Adipocyte (in vitro differentiated cells): ENCODE measurements around the gene KCNIP4.
"Not testable (repeated sequence)": the region's sequence is repeated elsewhere in the genome, so short reads cannot be mapped to it uniquely, and the experiment has no call there.

ENCODE experiments used
- DNase-seq: peaks from one replicate; pipeline ENCODE4 v3.0.0-alpha.2; 2015; ENCODE audit warnings: low read depth
- H3K27me3 ChIP-seq: replicated peaks from 2 replicates; pipeline ENCODE4 v1.7.0; 2013; ENCODE audit warnings: mild to moderate bottlenecking, low read length, moderate library complexity; ENCODE audit not compliant: control insufficient read depth, insufficient read depth
- H3K36me3 ChIP-seq: 2 replicates; pipeline ENCODE4 v1.7.0; 2013; ENCODE audit warnings: low read length, mild to moderate bottlenecking, moderate library complexity; ENCODE audit not compliant: control insufficient read depth, insufficient read depth, severe bottlenecking
- H3K4me1 ChIP-seq: 2 replicates; pipeline ENCODE4 v1.7.0; 2013; ENCODE audit warnings: mild to moderate bottlenecking, low read length, moderate library complexity; ENCODE audit not compliant: control insufficient read depth, insufficient read depth
- H3K4me3 ChIP-seq: 2 replicates; pipeline ENCODE4 v1.7.0; 2013; ENCODE audit warnings: mild to moderate bottlenecking, low read length, moderate library complexity
- H3K9ac ChIP-seq: 2 replicates; pipeline ENCODE4 v1.7.0; 2013; ENCODE audit warnings: mild to moderate bottlenecking, low read length, moderate library complexity
- H3K9me3 ChIP-seq: 2 replicates; pipeline ENCODE4 v1.7.0; 2013; ENCODE audit warnings: mild to moderate bottlenecking, low read length, moderate library complexity; ENCODE audit not compliant: control insufficient read depth

The KCNIP4 gene

DNA sequence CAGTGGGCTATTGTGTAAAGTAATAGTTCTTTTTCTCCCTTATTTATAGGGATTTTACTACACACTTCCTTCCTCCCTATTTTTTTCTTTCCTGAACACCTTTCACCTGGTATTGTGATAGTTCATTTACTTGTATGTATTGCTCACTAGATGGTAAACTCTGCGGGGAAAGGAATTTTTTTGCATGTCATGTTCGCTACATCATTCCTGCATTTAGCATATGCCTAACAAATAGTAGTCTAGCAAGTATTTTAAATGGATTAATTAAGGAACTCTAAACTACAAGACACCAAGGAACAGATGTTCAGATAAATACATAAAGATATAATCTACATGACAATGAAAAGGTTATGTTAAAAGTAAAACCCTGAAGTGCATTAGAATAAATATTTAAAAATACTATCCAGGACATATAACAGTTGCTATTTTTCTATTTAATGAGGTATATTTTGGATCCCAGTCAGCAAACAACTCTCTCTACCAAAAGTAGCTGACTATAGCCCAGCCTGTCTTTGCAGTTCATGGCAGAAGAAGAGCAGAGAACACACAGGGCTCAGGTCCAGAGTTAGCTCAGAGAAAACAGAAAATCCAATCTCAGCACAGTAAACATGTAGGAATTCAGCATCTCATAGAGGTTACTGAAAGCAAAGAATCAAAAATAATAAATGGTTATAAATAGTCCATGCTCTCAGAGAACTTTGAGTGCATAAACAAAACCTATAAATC is 1160.5 kb downstream of the KCNIP4 start:
- Histone ChIP-seq H3K36me3 (no peaks in the 10 kb centered on the region), H3K27me3 (no peaks in the 10 kb centered on the region), H3K4me3 (no peak overlapping the region), H3K9me3 (peaks cover 9% of the 10 kb centered on the region), H3K9ac (no peak overlapping the region), H3K4me1 (no peaks in the 10 kb centered on the region)
- DNase-seq: no peak

DNA sequence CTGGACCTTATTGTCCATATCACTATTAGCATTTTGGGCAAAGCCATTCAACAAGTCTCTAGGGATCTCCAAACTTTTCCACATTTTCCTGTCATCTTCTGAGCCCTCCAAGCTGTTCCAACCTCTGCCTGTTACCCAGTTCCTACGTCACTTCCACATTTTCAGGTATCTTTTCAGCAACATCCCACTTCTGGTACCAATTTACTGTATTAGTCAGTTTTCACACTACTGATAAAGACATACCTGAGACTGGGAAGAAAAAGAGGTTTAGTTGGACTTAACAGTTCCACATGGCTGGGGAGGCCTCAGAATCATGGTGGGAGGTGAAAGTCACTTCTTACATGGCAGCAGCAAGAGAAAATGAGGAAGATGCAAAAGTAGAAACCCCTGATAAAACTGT is 1165.4 kb downstream of the KCNIP4 start:
- H3K9me3 ChIP-seq: peaks cover 21% of the 10 kb centered on the region
- not testable (repeated sequence) for H3K27me3 ChIP-seq, DNase-seq, H3K4me1 ChIP-seq, H3K4me3 ChIP-seq, H3K9ac ChIP-seq, H3K36me3 ChIP-seq

DNA sequence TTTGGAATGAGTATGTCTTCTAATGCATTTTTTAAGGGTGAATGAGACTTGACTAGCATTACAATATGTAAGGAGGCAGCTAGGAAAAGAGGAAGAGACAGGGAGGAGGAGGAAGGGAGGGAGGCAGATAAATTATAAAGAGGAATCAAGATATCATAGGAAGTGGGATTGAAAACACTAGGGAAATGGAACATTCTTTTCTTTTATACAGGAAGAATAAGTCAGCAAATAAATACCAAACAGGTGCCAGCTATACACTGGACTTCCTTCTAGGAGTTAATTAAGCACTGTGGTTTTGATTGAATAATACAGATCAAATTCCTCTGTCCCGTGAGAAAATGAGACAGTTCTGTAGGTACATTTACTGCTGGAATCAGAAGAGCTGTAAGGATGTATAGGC is 1169.7 kb downstream of the KCNIP4 start:
- Histone ChIP-seq H3K4me1 (no peaks in the 10 kb centered on the region), H3K4me3 (no peak overlapping the region), H3K9ac (no peak overlapping the region), H3K27me3 (no peaks in the 10 kb centered on the region), H3K36me3 (no peaks in the 10 kb centered on the region), H3K9me3 (peaks cover 15% of the 10 kb centered on the region)
- DNase-seq: no peak

DNA sequence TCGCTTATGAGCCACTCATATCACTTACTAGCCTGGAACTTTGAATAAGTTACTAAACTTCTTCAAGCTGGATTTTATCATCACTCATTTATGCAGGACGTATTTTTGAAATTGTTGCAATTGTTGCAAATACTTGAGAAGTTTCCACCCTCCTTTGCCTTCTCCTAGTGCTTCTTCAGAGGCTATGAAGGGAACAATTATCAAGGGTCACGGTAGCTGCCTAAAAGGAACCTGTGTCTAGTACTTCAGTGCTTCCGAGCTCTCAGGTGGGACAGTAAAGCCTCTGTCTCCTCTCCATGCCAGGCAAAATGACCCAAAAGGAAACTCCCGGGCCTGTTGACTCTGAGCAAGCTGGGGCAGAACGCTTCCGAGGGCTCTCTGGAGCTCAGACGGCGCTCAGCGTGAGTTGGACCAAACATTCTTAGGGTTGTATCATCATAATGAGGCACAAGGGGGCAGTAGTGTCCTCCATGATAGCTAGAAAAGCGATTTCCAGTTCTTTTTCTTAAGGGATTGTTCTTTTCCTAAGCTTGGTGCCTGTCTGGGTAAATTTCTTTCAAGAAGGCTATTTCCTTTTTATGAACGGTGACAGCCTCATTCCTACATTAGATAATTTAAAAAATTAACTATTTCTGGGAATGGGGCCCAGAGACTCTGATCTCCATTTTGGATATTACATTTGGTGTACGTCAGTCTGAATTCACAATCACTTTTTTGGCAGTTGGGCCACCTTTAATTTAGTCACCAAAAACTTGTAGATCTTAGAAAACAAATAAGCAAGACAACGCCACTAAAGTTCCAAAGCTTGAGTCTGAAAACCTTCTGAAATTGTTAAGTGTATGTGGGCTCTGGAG is 1175.2 kb downstream of the KCNIP4 start:
- H3K27me3 ChIP-seq: no peaks in the 10 kb centered on the region
- no peak overlapping the region for H3K9ac ChIP-seq
- H3K4me1 ChIP-seq: no peaks in the 10 kb centered on the region
- DNase-seq: peak; percentile 81
- H3K4me3 ChIP-seq: no peak overlapping the region
- no peaks in the 10 kb centered on the region for H3K9me3 ChIP-seq
- no peaks in the 10 kb centered on the region for H3K36me3 ChIP-seq

DNA sequence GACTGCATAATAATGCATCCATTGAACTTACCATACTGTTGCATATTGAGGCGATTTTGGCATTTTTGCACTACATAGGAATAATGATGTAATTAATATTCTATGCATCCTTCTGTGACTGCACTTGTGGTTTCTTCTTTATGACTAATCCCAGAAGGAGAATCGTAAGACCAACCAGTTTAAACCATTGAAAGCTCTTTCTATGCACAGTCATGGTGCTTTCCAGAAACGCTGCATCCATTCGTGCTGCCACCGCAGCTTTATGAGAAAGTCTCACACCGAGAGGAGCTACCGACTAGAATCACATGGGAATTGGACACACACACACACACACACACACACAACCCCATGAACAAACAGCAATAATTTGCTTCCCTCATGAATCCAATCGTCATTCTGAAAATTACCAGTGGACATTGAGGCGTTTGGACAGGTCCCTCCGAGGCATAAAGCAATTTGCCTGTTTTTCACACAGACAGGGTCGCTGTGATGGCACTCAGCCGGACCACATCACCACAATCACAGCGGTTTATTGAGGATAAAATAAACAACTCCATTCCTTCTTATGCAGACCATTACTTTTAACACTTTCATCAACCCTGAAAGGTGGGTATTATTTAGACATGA is 1184.1 kb downstream of the KCNIP4 start:
- DNase-seq: no peak
- no peaks in the 10 kb centered on the region for H3K36me3 ChIP-seq

DNA sequence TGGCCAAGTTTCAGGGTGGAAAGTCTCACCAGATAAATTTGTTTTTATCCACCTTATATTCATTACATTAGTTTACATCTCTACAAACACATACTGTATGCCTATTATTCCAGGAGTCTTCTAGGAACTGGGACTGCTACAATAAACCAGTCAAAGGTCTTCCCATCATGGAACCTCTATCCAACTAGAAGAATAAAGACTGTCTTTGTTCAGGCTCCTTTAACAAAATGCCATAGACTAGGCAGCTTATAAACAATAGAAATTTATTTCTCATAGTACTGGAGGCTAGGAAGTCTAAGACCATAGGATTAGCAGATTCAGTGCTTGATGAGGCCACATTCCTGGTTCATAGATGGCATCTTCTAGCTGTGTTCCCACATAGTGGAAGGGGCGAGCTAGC is 1186.7 kb downstream of the KCNIP4 start:
- DNase-seq: no peak
- Histone ChIP-seq H3K4me3 (no peak overlapping the region), H3K9ac (no peak overlapping the region), H3K4me1 (no peaks in the 10 kb centered on the region), H3K9me3 (no peaks in the 10 kb centered on the region), H3K27me3 (no peaks in the 10 kb centered on the region), H3K36me3 (no peaks in the 10 kb centered on the region)

More for the DNA sequence above, 1184.1 kb downstream of the KCNIP4 start:
- H3K27me3 ChIP-seq: no peaks in the 10 kb centered on the region
- no peaks in the 10 kb centered on the region for H3K9me3 ChIP-seq
- H3K9ac ChIP-seq: no peak overlapping the region
- H3K4me3 ChIP-seq: no peak overlapping the region
- no peaks in the 10 kb centered on the region for H3K4me1 ChIP-seq

DNA sequence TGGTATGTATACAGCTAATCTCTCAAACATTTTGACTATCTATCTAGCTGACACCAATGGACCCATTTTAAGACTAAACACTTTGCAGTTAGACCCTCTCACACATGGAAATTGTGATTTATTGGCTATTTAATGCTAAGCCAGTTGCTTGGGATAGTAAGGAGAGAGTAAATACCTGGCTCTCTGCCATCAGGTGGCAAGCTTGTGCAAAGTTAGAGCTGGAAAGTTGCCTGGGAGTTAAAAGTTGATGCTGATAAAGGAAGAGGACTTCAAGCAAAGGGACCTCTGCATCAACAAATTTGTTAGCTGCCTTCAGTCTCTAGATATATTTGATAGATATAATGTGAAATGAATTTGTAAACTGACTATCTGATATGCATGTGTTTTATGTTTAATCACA is 1187.2 kb downstream of the KCNIP4 start:
- DNase-seq: no peak
- Histone ChIP-seq H3K36me3 (no peaks in the 10 kb centered on the region), H3K9me3 (no peaks in the 10 kb centered on the region), H3K9ac (no peak overlapping the region), H3K4me3 (no peak overlapping the region), H3K4me1 (no peaks in the 10 kb centered on the region), H3K27me3 (no peaks in the 10 kb centered on the region)

DNA sequence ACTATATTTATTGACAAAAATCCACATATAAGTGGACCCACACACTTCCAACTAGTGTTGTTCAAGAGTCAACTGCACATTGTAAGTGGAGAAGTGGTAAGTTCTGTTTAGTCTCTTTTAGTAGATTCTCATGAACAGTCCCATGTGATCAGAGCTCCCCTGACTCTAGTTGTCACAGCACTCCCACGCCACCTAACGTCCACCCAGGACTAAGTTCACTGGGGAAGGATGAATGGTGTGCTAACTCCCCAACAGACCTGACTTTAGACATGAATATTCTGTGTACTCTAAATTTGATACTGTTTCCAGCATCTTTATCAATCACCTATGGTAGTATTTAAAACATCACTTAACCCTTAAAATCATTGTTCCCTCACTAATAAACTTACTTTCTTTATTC is 1188.5 kb downstream of the KCNIP4 start:
- Histone ChIP-seq H3K9ac (no peak overlapping the region), H3K27me3 (no peaks in the 10 kb centered on the region), H3K4me3 (no peak overlapping the region), H3K36me3 (no peaks in the 10 kb centered on the region), H3K9me3 (no peaks in the 10 kb centered on the region), H3K4me1 (no peaks in the 10 kb centered on the region)
- no peak for DNase-seq

DNA sequence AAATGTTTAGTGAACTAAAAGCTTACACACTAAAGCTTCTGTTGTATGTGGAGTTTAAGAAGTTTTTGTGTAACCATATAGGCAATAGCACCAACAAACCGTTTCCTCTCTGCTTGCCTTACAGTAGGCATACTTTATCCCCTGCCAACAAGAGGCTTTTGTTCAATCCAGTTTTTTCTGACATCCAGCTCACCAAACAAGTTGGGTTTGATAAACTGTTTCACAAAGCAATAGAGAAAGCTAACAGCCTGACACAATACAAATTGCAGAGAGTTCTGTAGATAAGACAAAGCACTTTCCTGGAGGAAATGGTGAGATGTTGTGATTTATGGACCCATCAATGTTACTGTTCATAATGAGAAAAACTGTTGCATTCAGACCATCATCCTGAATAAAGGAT is 1194.5 kb downstream of the KCNIP4 start:
- Histone ChIP-seq H3K9ac (no peak overlapping the region), H3K4me3 (no peak overlapping the region), H3K36me3 (peaks cover 4% of the 10 kb centered on the region), H3K4me1 (no peaks in the 10 kb centered on the region), H3K9me3 (no peaks in the 10 kb centered on the region), H3K27me3 (no peaks in the 10 kb centered on the region)
- DNase-seq: no peak

DNA sequence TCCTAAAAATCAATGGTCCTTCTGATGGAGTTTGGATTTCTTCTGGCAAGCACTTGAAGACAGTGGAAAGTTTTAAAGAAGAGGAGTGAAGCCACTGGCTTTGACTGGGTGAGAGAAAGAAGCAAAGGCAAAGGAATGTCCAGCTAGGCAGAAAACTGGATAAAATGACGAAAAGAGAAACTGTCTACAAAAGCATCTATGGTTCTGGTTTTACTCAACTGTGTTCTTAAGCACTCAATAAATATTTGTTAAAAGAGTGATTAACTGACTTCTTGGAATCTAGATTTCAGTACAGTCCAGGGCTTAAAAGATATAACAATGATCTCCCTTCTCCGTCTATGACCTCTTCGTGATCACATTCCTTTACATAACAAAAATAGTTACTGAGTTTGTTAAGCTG is 1195.9 kb downstream of the KCNIP4 start:
- Histone ChIP-seq H3K36me3 (peaks cover 4% of the 10 kb centered on the region), H3K9me3 (no peaks in the 10 kb centered on the region)
- DNase-seq: no peak

DNA sequence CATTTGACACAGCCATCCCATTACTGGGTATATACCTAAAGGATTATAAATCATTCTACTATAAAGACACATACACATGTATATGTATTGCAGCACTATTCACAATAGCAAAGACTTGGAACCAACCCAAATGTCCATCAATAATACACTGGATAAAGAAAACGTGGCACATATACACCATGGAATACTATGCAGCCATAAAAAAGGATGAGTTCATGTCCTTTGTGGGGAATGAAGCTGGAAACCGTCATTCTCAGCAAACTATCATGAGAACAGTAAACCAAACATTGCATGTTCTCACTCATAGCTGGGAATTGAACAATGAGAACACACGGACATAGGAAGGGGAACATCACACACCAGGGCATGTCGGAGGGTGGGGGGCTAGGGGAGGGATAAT is 1202.6 kb downstream of the KCNIP4 start:
- not testable (repeated sequence) for H3K4me3 ChIP-seq, H3K4me1 ChIP-seq, H3K27me3 ChIP-seq, H3K9ac ChIP-seq, DNase-seq, H3K36me3 ChIP-seq, H3K9me3 ChIP-seq

More for the DNA sequence above, 1195.9 kb downstream of the KCNIP4 start:
- Histone ChIP-seq H3K9ac (no peak overlapping the region), H3K4me3 (no peak overlapping the region), H3K27me3 (no peaks in the 10 kb centered on the region), H3K4me1 (no peaks in the 10 kb centered on the region)
